Activated naive CD4-positive, alpha-beta T cell treated with anti-CD3 and anti-CD28 coated beads, Interleukin-2, amount 10 ng/mL, durations not matched to agents 7 days and 5 days (primary cell): ENCODE data around the gene KCNK15.
"Not testable (repeated sequence)": the region's sequence is repeated elsewhere in the genome, so short reads cannot be mapped to it uniquely, and the experiment has no call there.

Source experiments
- CTCF ChIA-PET: fragments of 350-600 bp; sonication (Branson Sonifier 250); formaldehyde crosslinking; loops from one replicate; lab custom pipeline; 2021; ENCODE audit warnings: antibody characterized with exemption; lab: Charles Lee
- DNase-seq: peaks from one replicate; pipeline ENCODE4 v3.0.0-alpha.2; 2020
- H3K27ac Mint-ChIP-seq: one replicate; pipeline ENCODE4 v1.8.0; 2021; ENCODE audit warnings: mild to moderate bottlenecking, moderate library complexity, mixed read lengths
- H3K27me3 Mint-ChIP-seq: one replicate; pipeline ENCODE4 v1.8.0; 2021; ENCODE audit warnings: mild to moderate bottlenecking, mixed read lengths
- H3K36me3 Mint-ChIP-seq: one replicate; pipeline ENCODE4 v1.8.0; 2021; ENCODE audit warnings: mixed read lengths
- H3K4me1 Mint-ChIP-seq: one replicate; pipeline ENCODE4 v1.8.0; 2021; ENCODE audit warnings: mixed read lengths
- H3K4me3 Mint-ChIP-seq: one replicate; pipeline ENCODE4 v1.8.0; 2021; ENCODE audit warnings: mild to moderate bottlenecking, moderate library complexity, mixed read lengths
- H3K9me3 Mint-ChIP-seq: one replicate; pipeline ENCODE4 v1.8.0; 2021; ENCODE audit warnings: mixed read lengths

KCNK15 gene

DNA sequence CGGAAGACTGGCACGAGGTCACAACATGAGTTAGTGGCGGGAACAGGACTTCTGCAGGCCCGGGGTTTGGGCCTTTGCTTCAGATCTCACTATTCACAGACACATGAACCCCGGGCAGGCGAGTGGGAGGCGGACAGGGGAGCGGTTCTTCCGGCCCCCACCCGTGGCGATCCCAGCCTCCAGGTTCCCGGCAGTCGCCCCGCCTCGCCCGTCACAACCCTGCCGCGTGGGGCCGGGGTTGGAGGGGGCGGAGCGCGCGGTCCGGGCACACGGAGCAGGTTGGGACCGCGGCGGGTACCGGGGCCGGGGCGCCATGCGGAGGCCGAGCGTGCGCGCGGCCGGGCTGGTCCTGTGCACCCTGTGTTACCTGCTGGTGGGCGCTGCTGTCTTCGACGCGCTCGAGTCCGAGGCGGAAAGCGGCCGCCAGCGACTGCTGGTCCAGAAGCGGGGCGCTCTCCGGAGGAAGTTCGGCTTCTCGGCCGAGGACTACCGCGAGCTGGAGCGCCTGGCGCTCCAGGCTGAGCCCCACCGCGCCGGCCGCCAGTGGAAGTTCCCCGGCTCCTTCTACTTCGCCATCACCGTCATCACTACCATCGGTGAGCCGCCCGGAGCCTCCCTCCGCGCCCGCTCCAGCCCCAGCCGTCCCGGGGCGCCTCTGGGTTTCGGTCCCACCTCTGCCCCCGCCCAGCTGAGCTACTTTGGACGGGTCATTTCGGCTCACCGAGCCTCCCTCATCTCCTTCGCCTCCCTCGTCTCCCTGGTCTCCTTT is at the start of gene KCNK15:
KCNK15 (plus strand) TSS at position 268 of the 769 bp plus-strand sequence; CDS start at position 314, 46 bp downstream.
- peak within 1 kb of the TSS; percentile 60 for H3K4me3 Mint-ChIP-seq
- H3K27ac Mint-ChIP-seq, result no peak within 1 kb of the TSS
- CTCF ChIA-PET, result interaction anchor here (0.7 to 3.6 kb wide), 3 partner anchors 9 to 121 kb away, joined by 3 to 21 read pairs (median 3); no protein-coding TSS in a partner anchor
- peaks cover 9% of the 10 kb centered on the region for H3K4me1 Mint-ChIP-seq
- no peaks in the 10 kb centered on the region for H3K36me3 Mint-ChIP-seq
- H3K9me3 Mint-ChIP-seq, result no peaks in the 10 kb centered on the region
- DNase-seq, result peak; percentile 48
- H3K27me3 Mint-ChIP-seq, result peaks cover 70% of the 10 kb centered on the region

- no peak overlapping the region for H3K4me3 Mint-ChIP-seq
- peaks cover 6% of the 10 kb centered on the region for H3K4me1 Mint-ChIP-seq
- peaks cover 3% of the 10 kb centered on the region for H3K9me3 Mint-ChIP-seq
- H3K27ac Mint-ChIP-seq, result no peak overlapping the region
- DNase-seq, result no peak
- CTCF ChIA-PET, result interaction anchor here (1.4 kb wide), 1 partner anchor 11 kb away, joined by 6 read pairs; no protein-coding TSS in a partner anchor
- H3K27me3 Mint-ChIP-seq, result peaks cover 3% of the 10 kb centered on the region
- H3K36me3 Mint-ChIP-seq, result no peaks in the 10 kb centered on the region
Measured at GRCh38 chr20:44696315-44696714, 49.4 kb upstream of the KCNK15 start.

DNA sequence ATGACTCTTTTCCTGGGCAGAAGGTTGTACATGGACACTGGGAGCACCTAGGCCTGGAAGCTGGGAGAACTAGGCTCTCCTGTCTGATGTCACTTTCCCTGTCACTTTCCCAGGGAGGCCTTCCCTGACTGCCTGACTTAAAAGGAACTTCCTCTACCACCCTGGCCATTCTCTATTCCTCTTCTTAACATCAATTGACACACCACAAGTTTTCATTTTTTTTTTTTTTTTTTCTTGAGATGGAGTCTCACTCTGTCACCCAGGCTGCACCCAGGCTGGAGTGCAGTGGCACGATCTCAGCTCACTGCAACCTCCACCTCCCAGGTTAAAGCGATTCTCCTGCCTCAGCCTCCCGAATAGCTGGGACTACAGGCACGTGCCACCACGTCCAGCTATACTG is 48.6 kb upstream of the KCNK15 start:
- CTCF ChIA-PET, result interaction anchor here (1.4 kb wide), 1 partner anchor 12 kb away, joined by 6 read pairs; no protein-coding TSS in a partner anchor
- H3K36me3 Mint-ChIP-seq, H3K4me3 Mint-ChIP-seq, H3K4me1 Mint-ChIP-seq, DNase-seq, H3K27me3 Mint-ChIP-seq, H3K9me3 Mint-ChIP-seq, H3K27ac Mint-ChIP-seq: not testable (repeated sequence)

DNA sequence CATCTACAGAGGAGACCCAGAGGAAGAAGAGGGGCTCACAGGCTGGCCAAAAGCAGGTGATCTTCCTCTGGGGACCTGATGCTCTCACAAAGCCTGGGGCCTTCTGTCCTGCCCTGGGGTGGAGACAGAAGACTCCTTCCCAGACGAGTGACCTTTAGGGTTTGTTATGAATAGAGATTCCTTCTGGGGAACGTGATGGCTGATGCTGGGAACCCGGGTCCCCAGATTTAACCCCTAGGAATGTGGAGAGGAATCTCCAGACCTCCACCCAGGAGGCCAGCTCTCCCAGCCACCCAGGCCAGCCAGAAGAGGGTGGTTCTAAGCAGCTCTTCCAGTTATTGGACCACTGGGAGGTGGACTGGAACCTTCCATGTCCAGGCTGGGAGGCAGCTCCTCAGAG is 47.3 kb upstream of the KCNK15 start:
- Mint-ChIP-seq H3K9me3 (no peaks in the 10 kb centered on the region), H3K36me3 (no peaks in the 10 kb centered on the region), H3K4me1 (peaks cover 4% of the 10 kb centered on the region), H3K27ac (no peak overlapping the region), H3K27me3 (peaks cover 4% of the 10 kb centered on the region), H3K4me3 (no peak overlapping the region)
- no peak for DNase-seq
- CTCF ChIA-PET, result no interaction called here

GRCh38 chr20:44700306-44700705 is 45.4 kb upstream of the KCNK15 start:
- no peaks in the 10 kb centered on the region for H3K36me3 Mint-ChIP-seq
- CTCF ChIA-PET, result interaction anchor here (0.6 kb wide), 1 partner anchor 10 kb away, joined by 3 read pairs; no protein-coding TSS in a partner anchor
- H3K27ac Mint-ChIP-seq, result no peak overlapping the region
- H3K4me3 Mint-ChIP-seq, result no peak overlapping the region
- H3K27me3 Mint-ChIP-seq, result peaks cover 8% of the 10 kb centered on the region
- no peaks in the 10 kb centered on the region for H3K9me3 Mint-ChIP-seq
- no peak for DNase-seq
- H3K4me1 Mint-ChIP-seq, result peaks cover 3% of the 10 kb centered on the region

- Mint-ChIP-seq H3K4me1 (no peaks in the 10 kb centered on the region), H3K27ac (no peak overlapping the region), H3K36me3 (no peaks in the 10 kb centered on the region), H3K4me3 (no peak overlapping the region), H3K27me3 (peaks cover 8% of the 10 kb centered on the region), H3K9me3 (no peaks in the 10 kb centered on the region)
- CTCF ChIA-PET, result interaction anchor here (0.6 kb wide), 1 partner anchor 9 kb away, joined by 3 read pairs; no protein-coding TSS in a partner anchor
- DNase-seq, result no peak
Measured at GRCh38 chr20:44701118-44701857, 44.4 kb upstream of the KCNK15 start.

DNA sequence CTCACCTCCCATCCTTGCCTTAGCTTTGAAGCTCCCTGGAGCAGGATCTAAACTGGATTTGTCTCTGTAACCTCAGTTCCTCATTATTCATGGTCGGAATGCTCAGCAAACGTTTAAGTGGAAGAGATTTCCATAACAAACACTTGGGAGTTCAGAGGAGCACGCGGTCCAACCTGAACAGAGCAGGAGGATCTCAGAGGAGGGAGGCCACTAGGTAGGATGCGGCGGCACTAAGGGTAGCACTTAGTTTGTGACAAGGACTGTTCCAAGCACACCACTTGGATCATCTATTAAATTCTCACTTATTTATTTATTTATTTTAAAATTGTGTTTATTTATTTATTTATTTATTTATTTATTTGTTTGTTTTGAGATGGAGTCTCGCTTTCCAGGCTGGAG is 43.8 kb upstream of the KCNK15 start:
- H3K4me1 Mint-ChIP-seq, result no peaks in the 10 kb centered on the region
- no peak for DNase-seq
- H3K36me3 Mint-ChIP-seq, result no peaks in the 10 kb centered on the region
- CTCF ChIA-PET, result no interaction called here
- no peak overlapping the region for H3K27ac Mint-ChIP-seq
- no peak overlapping the region for H3K4me3 Mint-ChIP-seq
- H3K27me3 Mint-ChIP-seq, result peaks cover 8% of the 10 kb centered on the region
- no peaks in the 10 kb centered on the region for H3K9me3 Mint-ChIP-seq

DNA sequence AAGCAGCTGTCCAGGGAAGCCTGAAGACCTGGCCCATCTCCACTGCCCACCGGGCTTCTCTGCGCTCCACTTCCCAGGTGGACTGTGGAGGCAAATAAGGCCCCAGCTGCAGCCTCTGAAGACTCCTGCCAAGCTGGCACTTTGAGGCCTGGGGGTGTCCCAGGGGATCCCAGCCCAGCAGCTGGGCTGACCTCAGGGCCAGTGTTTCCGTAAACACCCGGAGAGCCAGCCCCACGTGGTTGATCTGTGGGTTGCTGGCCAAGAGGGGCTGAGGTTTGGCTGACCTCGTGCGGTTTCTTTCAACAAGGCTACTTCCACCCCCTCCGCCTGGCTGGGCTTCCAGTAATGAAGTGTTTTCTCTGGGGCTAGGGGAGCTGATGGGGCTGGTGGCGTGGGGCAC is 42.9 kb upstream of the KCNK15 start:
- CTCF ChIA-PET, result interaction anchor here (0.8 to 1.3 kb wide), 2 partner anchors 20 to 44 kb away, joined by 3 read pairs; no protein-coding TSS in a partner anchor
- no peak for DNase-seq

GRCh38 chr20:44703183-44703925 is 42.3 kb upstream of the KCNK15 start:
- no peak overlapping the region for H3K4me3 Mint-ChIP-seq
- CTCF ChIA-PET, result interaction anchor here (0.7 to 1.3 kb wide), 3 partner anchors 20 to 446 kb away, joined by 3 read pairs; no protein-coding TSS in a partner anchor
- no peaks in the 10 kb centered on the region for H3K9me3 Mint-ChIP-seq
- DNase-seq, result no peak
- H3K36me3 Mint-ChIP-seq, result no peaks in the 10 kb centered on the region
- no peaks in the 10 kb centered on the region for H3K4me1 Mint-ChIP-seq
- H3K27ac Mint-ChIP-seq, result no peak overlapping the region
- peaks cover 8% of the 10 kb centered on the region for H3K27me3 Mint-ChIP-seq

More for the DNA sequence above, 42.9 kb upstream of the KCNK15 start:
- Mint-ChIP-seq H3K36me3 (no peaks in the 10 kb centered on the region), H3K4me1 (no peaks in the 10 kb centered on the region), H3K27ac (no peak overlapping the region), H3K27me3 (peaks cover 8% of the 10 kb centered on the region), H3K4me3 (no peak overlapping the region), H3K9me3 (no peaks in the 10 kb centered on the region)

DNA sequence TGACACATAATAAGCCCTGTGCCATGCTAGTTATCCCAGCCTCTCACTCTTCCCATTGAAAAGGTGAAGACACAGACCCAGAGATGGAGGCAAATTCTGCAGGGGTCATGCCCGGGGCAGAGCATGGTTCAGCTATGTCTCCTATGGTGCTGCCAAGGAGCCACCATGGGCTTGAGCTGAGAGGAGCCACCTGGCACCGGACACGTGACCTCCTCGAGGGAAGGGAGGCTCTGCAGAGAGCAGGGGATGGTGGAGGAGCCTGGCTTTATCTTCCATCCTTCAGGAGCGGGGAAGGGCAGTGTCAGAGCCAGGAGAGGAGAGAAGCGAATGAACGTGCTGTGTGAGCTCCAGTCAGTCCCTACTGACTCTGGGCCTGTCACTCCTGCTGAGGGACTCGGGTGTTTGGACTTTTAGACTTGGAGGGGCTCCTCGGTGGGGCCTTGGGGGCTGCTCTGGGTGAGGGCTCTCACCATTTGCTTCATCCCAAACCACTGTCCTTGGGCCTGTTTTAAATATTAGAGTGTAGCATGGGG is 41.6 kb upstream of the KCNK15 start:
- CTCF ChIA-PET, result interaction anchor here (1.3 kb wide), 1 partner anchor 43 kb away, joined by 3 read pairs; no protein-coding TSS in a partner anchor
- no peak overlapping the region for H3K4me3 Mint-ChIP-seq
- peaks cover 8% of the 10 kb centered on the region for H3K27me3 Mint-ChIP-seq
- H3K36me3 Mint-ChIP-seq, result no peaks in the 10 kb centered on the region
- DNase-seq, result no peak
- H3K4me1 Mint-ChIP-seq, result no peaks in the 10 kb centered on the region
- no peak overlapping the region for H3K27ac Mint-ChIP-seq
- no peaks in the 10 kb centered on the region for H3K9me3 Mint-ChIP-seq

- Mint-ChIP-seq H3K9me3 (no peaks in the 10 kb centered on the region), H3K36me3 (no peaks in the 10 kb centered on the region), H3K4me1 (no peaks in the 10 kb centered on the region), H3K27me3 (peaks cover 8% of the 10 kb centered on the region), H3K27ac (no peak overlapping the region), H3K4me3 (no peak overlapping the region)
- CTCF ChIA-PET, result no interaction called here
- DNase-seq, result no peak
Measured at GRCh38 chr20:44704551-44704971, 41.1 kb upstream of the KCNK15 start.

DNA sequence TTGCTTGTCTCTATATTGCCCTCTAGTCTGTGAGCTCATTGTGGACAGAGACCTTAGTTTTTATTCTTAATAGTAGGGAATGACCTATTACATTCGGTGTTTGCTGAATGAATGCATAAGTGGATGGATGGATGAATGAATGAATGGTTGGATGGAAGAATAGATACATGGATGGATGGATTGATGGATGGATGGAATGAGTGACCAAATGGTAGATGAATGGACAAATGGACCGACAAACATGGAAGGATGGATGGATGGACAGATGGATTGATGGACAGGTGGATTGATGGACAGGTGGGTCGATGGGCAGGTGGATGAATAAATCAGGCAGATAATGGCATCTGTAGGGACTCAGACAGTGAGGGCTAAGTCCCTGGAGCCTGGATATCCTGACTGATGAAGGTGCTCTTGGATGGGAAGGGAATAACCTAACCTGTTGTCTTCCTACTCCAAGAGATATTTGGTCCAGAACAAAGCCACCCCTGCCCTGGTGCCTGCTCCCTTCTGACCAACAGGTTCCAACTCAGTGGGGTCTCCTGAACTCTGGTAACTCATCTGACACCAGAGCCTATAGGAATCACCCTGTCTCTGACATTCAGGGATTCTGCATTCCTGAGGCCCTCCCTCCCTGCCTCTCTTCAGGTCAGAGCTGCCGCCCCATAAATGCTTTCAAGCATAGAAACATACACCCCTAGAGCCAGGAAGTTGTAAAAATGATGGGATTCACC is 40.1 kb upstream of the KCNK15 start:
- H3K36me3 Mint-ChIP-seq, result no peaks in the 10 kb centered on the region
- CTCF ChIA-PET, result no interaction called here

More for the DNA sequence above, 40.1 kb upstream of the KCNK15 start:
- Mint-ChIP-seq H3K4me1 (no peaks in the 10 kb centered on the region), H3K27ac (no peak overlapping the region), H3K9me3 (no peaks in the 10 kb centered on the region), H3K27me3 (peaks cover 8% of the 10 kb centered on the region), H3K4me3 (no peak overlapping the region)
- peak; percentile 14 for DNase-seq
